K562 (cell line): ENCODE results near the gene TNNT3. TPM values are rescaled to one million over a fixed set of nuclear protein-coding genes. Genes with fewer than 3 reads are reported as not detected.

Source experiments
- ATAC-seq: fragments of 200-7000 bp; cut with Tn5 transposase; 3 replicates; pipeline ENCODE4 v1.9.1; 2020; ENCODE audit warnings: moderate library complexity
- BruUV-seq: library from RNA; stranded (reverse); fragments of 400-500 nt; replicated peaks from 2 replicates; lab custom pipeline; 2021; lab: Mats Ljungman, UMichigan
- CTCF ChIA-PET: fragments of 300-600 bp; formaldehyde crosslinking; extraction: SDS; loops from one replicate; lab custom pipeline; 2021; ENCODE audit warnings: low intra/inter-chr PET ratio; lab: Yijun Ruan, JAX
- POLR2A ChIA-PET: fragments of 300-600, 350-650 bp; sonication (Branson Sonifier 250); formaldehyde crosslinking; extraction: SDS; loops from one replicate; lab custom pipeline; 2021; ENCODE audit warnings: antibody characterized with exemption, inconsistent platforms; lab: Yijun Ruan, JAX
- DNase-seq, 4 experiments: peaks; one replicate each; pipeline versions ENCODE4 v3.0.0 to v3.0.0-alpha.2; 2011 to 2018; ENCODE audit warnings: low spot score in 3 of 4, mixed read lengths in 3 of 4; ENCODE audit errors: extremely low read depth in 1 of 4
- FAIRE-seq: peaks from 2 replicates; lab custom pipeline; 2011; peaks lifted over from hg19 to GRCh38; lab: Jason Lieb, UNC
- H2AFZ ChIP-seq: 2 replicates; pipeline ENCODE4 v1.6.0; 2011; ENCODE audit warnings: low read depth, low read length, control low read depth, inconsistent platforms
- H3K27ac ChIP-seq: fragments of 200-600 bp; 3 replicates; pipeline ENCODE4 v1.8.0; 2011; ENCODE audit warnings: low read depth, mild to moderate bottlenecking, control low read depth, inconsistent platforms, low read length, moderate library complexity, mixed read lengths; ENCODE audit errors: extremely low read depth
- H3K27me3 ChIP-seq, 2 experiments: fragments of 300-600 bp in 1 of 2; 2 replicates in 1 of 2; 3 replicates in 1 of 2; pipeline versions ENCODE4 v1.6.0 to v1.8.0; 2011; ENCODE audit warnings: inconsistent platforms in 2 of 2, low read length in 2 of 2, mild to moderate bottlenecking in 1 of 2, mixed read lengths in 1 of 2, moderate library complexity in 1 of 2; ENCODE audit not compliant: control insufficient read depth in 2 of 2, insufficient read depth in 2 of 2
- H3K36me3 ChIP-seq: fragments of 300-600 bp; 3 replicates; pipeline ENCODE4 v1.8.0; 2011; ENCODE audit warnings: mild to moderate bottlenecking, low read length, inconsistent platforms; ENCODE audit not compliant: control insufficient read depth, insufficient read depth
- H3K4me1 ChIP-seq, 2 experiments: fragments of 200-600 bp in 1 of 2; replicated peaks in 1 of 2; 2 replicates in 1 of 2; 3 replicates in 1 of 2; pipeline versions ENCODE4 v1.5.1 to v1.8.0; 2011; ENCODE audit warnings: inconsistent platforms in 2 of 2, low read length in 2 of 2, mild to moderate bottlenecking in 1 of 2, mixed read lengths in 1 of 2, moderate library complexity in 1 of 2; ENCODE audit not compliant: control insufficient read depth in 2 of 2, insufficient read depth in 2 of 2
- H3K4me2 ChIP-seq: 2 replicates; pipeline ENCODE4 v1.6.1; 2011; ENCODE audit warnings: low read length, control low read depth, inconsistent platforms, mixed read lengths; ENCODE audit not compliant: insufficient read depth
- H3K4me3 ChIP-seq: fragments of 200-600 bp; sonication (generic), shearing (Covaris generic); 2 replicates; pipeline ENCODE4 v1.5.1; 2016; ENCODE audit warnings: control low read depth, inconsistent platforms
- H3K79me2 ChIP-seq: fragments of 200-600 bp; 3 replicates; pipeline ENCODE4 v1.8.0; 2011; ENCODE audit warnings: low read length, inconsistent platforms; ENCODE audit not compliant: control insufficient read depth, insufficient read depth
- H3K9ac ChIP-seq, 2 experiments: 2 replicates each; pipeline versions ENCODE4 v1.6.0 to v1.6.1; 2011; ENCODE audit warnings: low read depth in 2 of 2, low read length in 2 of 2, control low read depth in 1 of 2, inconsistent platforms in 1 of 2, mild to moderate bottlenecking in 1 of 2, mixed read lengths in 1 of 2; ENCODE audit not compliant: insufficient read depth in 1 of 2
- H3K9me1 ChIP-seq: one replicate; pipeline ENCODE4 v1.6.0; 2011; ENCODE audit warnings: inconsistent platforms, mild to moderate bottlenecking, low read length, moderate library complexity; ENCODE audit not compliant: control insufficient read depth, insufficient read depth
- H3K9me3 ChIP-seq: replicated peaks from 2 replicates; pipeline ENCODE4 v1.5.1; 2011; ENCODE audit warnings: low read depth, low read length, inconsistent platforms; ENCODE audit not compliant: control insufficient read depth, insufficient read depth
- H4K20me1 ChIP-seq: replicated peaks from 2 replicates; pipeline ENCODE4 v1.6.1; 2011; ENCODE audit warnings: low read length, inconsistent platforms, mixed read lengths; ENCODE audit not compliant: control insufficient read depth, insufficient read depth
- BCL6 ChIP-seq: fragments of 250-450 bp; sonication (Bioruptor Pico); IDR thresholded peaks from 2 replicates; pipeline ENCODE4 v1.4.0; 2020
- BCOR ChIP-seq: fragments of 450-650 bp; IDR thresholded peaks from 2 replicates; pipeline ENCODE4 v1.6.1; 2016
- CREB3L1 ChIP-seq: fragments of 450-650 bp; IDR thresholded peaks from 2 replicates; pipeline ENCODE4 v1.6.1; 2014; ENCODE audit warnings: low read depth, mild to moderate bottlenecking, moderate library complexity, borderline replicate concordance
- ETV5 ChIP-seq: sonication (generic); formaldehyde crosslinking; IDR thresholded peaks from 2 replicates; pipeline ENCODE4 v1.4.0; 2020; ENCODE audit warnings: low read depth, mild to moderate bottlenecking, missing genetic modification reagents
- KHSRP ChIP-seq: fragments of 450-650 bp; IDR thresholded peaks from 2 replicates; pipeline ENCODE4 v1.6.1; 2017
- MYNN ChIP-seq, 2 experiments: sonication (generic); formaldehyde crosslinking in 1 of 2; IDR thresholded peaks; 2 replicates each; pipeline versions ENCODE4 v1.5.0 to v1.6.1; 2016 to 2020; ENCODE audit warnings: antibody characterized with exemption in 1 of 2, missing genetic modification reagents in 1 of 2
- SMARCA5 ChIP-seq: fragments of 450-650 bp; IDR thresholded peaks from 2 replicates; pipeline ENCODE4 v1.6.1; 2016
- STAT6 ChIP-seq: sonication (generic); formaldehyde crosslinking; IDR thresholded peaks from 2 replicates; pipeline ENCODE4 v1.8.1; 2023; ENCODE audit warnings: mild to moderate bottlenecking, missing genetic modification reagents
- XRCC4 ChIP-seq: IDR thresholded peaks from one replicate; pipeline ENCODE4 v1.6.1; 2011; ENCODE audit not compliant: insufficient read depth, insufficient read length; ENCODE audit errors: extremely low read depth
- ZBED1 ChIP-seq: IDR thresholded peaks from 2 replicates; pipeline ENCODE4 v1.6.1; 2014
- ZBTB7A ChIP-seq: IDR thresholded peaks from 2 replicates; pipeline ENCODE4 v1.6.1; 2011; ENCODE audit warnings: low read depth, mild to moderate bottlenecking, low read length, moderate library complexity, borderline replicate concordance; ENCODE audit not compliant: control insufficient read depth
- ZNF134 ChIP-seq: fragments of 250-450 bp; sonication (Bioruptor Pico); conservative IDR thresholded peaks from 2 replicates; pipeline ENCODE4 v1.4.0; 2020
- ZNF274 ChIP-seq: IDR thresholded peaks from 2 replicates; pipeline ENCODE4 v1.6.1; 2011; ENCODE audit warnings: low read depth, mild to moderate bottlenecking, low read length, moderate library complexity, borderline replicate concordance
- ZNF518B ChIP-seq: fragments of 250-450 bp; sonication (Bioruptor Pico); IDR thresholded peaks from 2 replicates; pipeline ENCODE4 v1.5.0; 2021; ENCODE audit warnings: mild to moderate bottlenecking, moderate library complexity
- WGBS: fragments of 100-300 bp; shearing (Covaris generic); methylation state at CpG from one replicate; pipeline ENCODE4 v1.1.6; 2016; ENCODE audit warnings: low coverage, mixed read lengths; ENCODE audit not compliant: insufficient coverage; ENCODE audit errors: missing lambda C conversion rate; 5-methylcytosine and 5-hydroxymethylcytosine counted together
- in situ Hi-C: fragments of 300-500 bp; cut with MboI; formaldehyde crosslinking; loops from 4 replicates; pipeline ENCODE4 v1.15.0; 2018; ENCODE audit warnings: inconsistent platforms, mixed read lengths
- intact Hi-C: fragments of 100-400 bp; cut with micrococcal nuclease; formaldehyde crosslinking; loops from 2 replicates; pipeline ENCODE4 v1.14.2; 2022
- polyA plus RNA-seq, 8 experiments: library from polyadenylated mRNA; depleted of rRNA in 4 of 8; stranded (reverse) in 5 of 8; unstranded in 3 of 8; fragments of >200 nt; fragmentation: Nextera tagmentation in 2 of 8; fragmentation: Illumina TruSeq in 1 of 8; extraction: Ambion mirVana in 2 of 8; extraction: Trizol in 1 of 8; gene quantifications; 2 replicates each; pipeline versions ENCODE4 v1.2.1 to v1.2.3, GENCODE V29; 2011 to 2014; ENCODE audit warnings: inconsistent platforms in 1 of 8, missing spikeins in 1 of 8
- total RNA-seq, 7 experiments: library from RNA; depleted of rRNA in 6 of 7; stranded (reverse); fragments of >200 nt in 6 of 7; fragmentation: Illumina TruSeq in 2 of 7; extraction: Trizol in 2 of 7; gene quantifications; 2 replicates each; pipeline versions ENCODE4 v1.2.1 to v1.2.3, GENCODE V29; 2011 to 2021; ENCODE audit warnings: low replicate concordance in 1 of 7
- TF ChIP-seq, protein P1 (sequence below): fragments of 450-650 bp; IDR thresholded peaks from 2 replicates; pipeline ENCODE4 v1.6.1; 2016

Gene TNNT3
- total and polyA plus RNA-seq, 9 of the 15 experiments (the other 6 are each of a cell fraction or from before 2014, with no cell fraction given), result 0.10 TPM; not detected in 8

- Histone ChIP-seq H3K4me1 (peaks cover 0 to 51% of the 10 kb centered on the region in 2 experiments; a peak in 3 of 5 replicates), H3K9me1 (no peaks in the 10 kb centered on the region), H4K20me1 (0 out of 2 replicates have a peak, but pooled peaks cover 4% of the 10 kb centered on the region), H3K79me2 (no peaks in the 10 kb centered on the region), H2AFZ (no peak overlapping the region), H3K4me3 (no peak overlapping the region), H3K9me3 (no peaks in the 10 kb centered on the region), H3K36me3 (no peaks in the 10 kb centered on the region), H3K27ac (no peak overlapping the region), H3K9ac (no peak overlapping the region), H3K27me3 (peaks cover 17 to 56% of the 10 kb centered on the region in 2 experiments; a peak in 4 of 5 replicates), H3K4me2 (no peak overlapping the region)
- POLR2A ChIA-PET, result interaction anchor here (0.6 to 1.2 kb wide), 4 partner anchors 25 to 1772 kb away, joined by 3 read pairs; no protein-coding TSS in a partner anchor
- ATAC-seq, result no peak
- CTCF ChIA-PET, result no interaction called here
- no peak for FAIRE-seq
- in situ Hi-C loops, result no loop called here
- intact Hi-C loops, result no loop called here
- DNase-seq, result no peak
- no TSS peak for BruUV-seq
- 4% methylated on average over 21 of the region's 27 CpGs for WGBS
- TF ChIP-seq KHSRP (no peak), ZNF274 (no peak), STAT6 (no peak), BCL6 (no peak), ZBTB7A (no peak), MYNN (IDR thresholded peaks at IDR 0.05) (no peak), MYNN (CRISPR knock-in tag; IDR thresholded peaks at IDR 0.05) (no peak), BCOR (no peak), SMARCA5 (no peak), ETV5 (no peak), ZNF518B (no peak), CREB3L1 (no peak), XRCC4 (no peak), ZBED1 (no peak), ZNF134 (CRISPR knock-in tag) (no peak)
- TF ChIP-seq, protein P1, sequence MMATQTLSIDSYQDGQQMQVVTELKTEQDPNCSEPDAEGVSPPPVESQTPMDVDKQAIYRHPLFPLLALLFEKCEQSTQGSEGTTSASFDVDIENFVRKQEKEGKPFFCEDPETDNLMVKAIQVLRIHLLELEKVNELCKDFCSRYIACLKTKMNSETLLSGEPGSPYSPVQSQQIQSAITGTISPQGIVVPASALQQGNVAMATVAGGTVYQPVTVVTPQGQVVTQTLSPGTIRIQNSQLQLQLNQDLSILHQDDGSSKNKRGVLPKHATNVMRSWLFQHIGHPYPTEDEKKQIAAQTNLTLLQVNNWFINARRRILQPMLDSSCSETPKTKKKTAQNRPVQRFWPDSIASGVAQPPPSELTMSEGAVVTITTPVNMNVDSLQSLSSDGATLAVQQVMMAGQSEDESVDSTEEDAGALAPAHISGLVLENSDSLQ, result no peak
Measured at GRCh38 chr11:1938343-1939005, 19.0 kb downstream of the TNNT3 start.
